ENCODE data around the gene RNF19B.

- TF ChIP-seq, protein P1, sequence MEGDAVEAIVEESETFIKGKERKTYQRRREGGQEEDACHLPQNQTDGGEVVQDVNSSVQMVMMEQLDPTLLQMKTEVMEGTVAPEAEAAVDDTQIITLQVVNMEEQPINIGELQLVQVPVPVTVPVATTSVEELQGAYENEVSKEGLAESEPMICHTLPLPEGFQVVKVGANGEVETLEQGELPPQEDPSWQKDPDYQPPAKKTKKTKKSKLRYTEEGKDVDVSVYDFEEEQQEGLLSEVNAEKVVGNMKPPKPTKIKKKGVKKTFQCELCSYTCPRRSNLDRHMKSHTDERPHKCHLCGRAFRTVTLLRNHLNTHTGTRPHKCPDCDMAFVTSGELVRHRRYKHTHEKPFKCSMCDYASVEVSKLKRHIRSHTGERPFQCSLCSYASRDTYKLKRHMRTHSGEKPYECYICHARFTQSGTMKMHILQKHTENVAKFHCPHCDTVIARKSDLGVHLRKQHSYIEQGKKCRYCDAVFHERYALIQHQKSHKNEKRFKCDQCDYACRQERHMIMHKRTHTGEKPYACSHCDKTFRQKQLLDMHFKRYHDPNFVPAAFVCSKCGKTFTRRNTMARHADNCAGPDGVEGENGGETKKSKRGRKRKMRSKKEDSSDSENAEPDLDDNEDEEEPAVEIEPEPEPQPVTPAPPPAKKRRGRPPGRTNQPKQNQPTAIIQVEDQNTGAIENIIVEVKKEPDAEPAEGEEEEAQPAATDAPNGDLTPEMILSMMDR (IDR thresholded peaks at IDR 0.05): no peak
- TF ChIP-seq ZFX (IDR thresholded peaks at IDR 0.05; ENCODE audit: borderline replicate concordance): no peak
Measured at GRCh38 chr1:32919811-32920733, 44.5 kb downstream of the RNF19B start.
